ENCODE results near the gene MATN4. TPM values are rescaled to one million over a fixed set of nuclear protein-coding genes. Genes with fewer than 3 reads are reported as not detected.

Gene MATN4
- total and polyA plus RNA-seq, 4 donors = 3.6 to 21.2 (median 11.5) TPM

DNA sequence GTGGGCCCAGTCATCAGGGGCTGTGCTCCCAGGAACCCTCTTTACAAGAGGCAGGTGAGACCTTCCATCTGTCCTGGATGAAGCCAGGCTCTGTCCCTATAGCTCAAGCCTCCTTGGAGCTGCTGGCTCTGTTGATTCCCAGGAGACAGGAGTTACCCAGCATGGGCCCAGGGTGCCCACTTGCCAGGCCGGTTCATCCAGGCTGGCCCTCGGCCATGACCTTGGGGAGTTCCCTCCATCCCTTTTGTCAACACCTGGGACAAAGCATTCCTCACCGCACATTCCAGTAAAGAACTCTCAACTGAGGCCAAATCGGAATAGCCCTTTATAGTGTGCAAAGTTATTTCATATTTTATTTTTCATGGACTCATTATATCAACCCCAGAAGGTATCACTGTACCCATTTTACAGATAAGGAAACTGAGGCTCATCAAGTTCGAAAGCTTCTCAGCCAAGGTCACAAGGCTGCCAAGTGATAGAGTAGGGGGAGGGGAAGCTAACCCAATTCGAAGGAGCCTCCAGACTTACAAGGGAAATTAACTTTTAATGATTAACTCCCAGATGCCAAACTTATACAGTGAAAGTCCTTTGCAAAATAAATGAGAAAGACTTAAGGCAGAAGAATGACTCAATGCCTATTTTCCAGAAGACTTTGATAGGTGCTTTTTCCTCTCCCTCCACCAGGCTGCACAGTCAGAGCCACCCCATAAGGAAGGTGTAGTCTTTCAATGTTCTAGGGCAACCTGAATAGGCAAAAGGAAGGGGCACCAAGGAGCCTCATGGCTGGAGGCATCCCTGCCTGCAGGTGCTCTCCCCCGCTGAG lies 21.6 kb upstream of the MATN4 start:
- Histone ChIP-seq H3K36me3 (ENCODE audit: control insufficient read depth, insufficient read depth, low read length) (no peaks in the 10 kb centered on the region), H3K9me3 (ENCODE audit: control insufficient read depth, insufficient read depth, low read length) (no peaks in the 10 kb centered on the region), H3K27me3 (ENCODE audit: control insufficient read depth, insufficient read depth, low read length) (no peaks in the 10 kb centered on the region), H3K4me1 (ENCODE audit: control insufficient read depth, insufficient read depth, low read length) (no peaks in the 10 kb centered on the region), H3K27ac (ENCODE audit: low read depth, low read length) (no peak overlapping the region), H3K4me3 (ENCODE audit: low read depth, low read length) (no peak overlapping the region)
- 88% methylated on average over 3 of the region's 7 CpGs for WGBS (ENCODE audit: insufficient coverage)
- no peak for DNase-seq (ENCODE audit: low read depth in 4 of 6, low spot score in 6 of 6)

GRCh38 chr20:45328451-45328850 lies 20.4 kb upstream of the MATN4 start:
- Histone ChIP-seq H3K4me1 (ENCODE audit: control insufficient read depth, insufficient read depth, low read length) (no peaks in the 10 kb centered on the region), H3K36me3 (ENCODE audit: control insufficient read depth, insufficient read depth, low read length) (no peaks in the 10 kb centered on the region), H3K9me3 (ENCODE audit: control insufficient read depth, insufficient read depth, low read length) (no peaks in the 10 kb centered on the region), H3K27ac (ENCODE audit: low read depth, low read length) (no peak overlapping the region), H3K4me3 (ENCODE audit: low read depth, low read length) (no peak overlapping the region), H3K27me3 (ENCODE audit: control insufficient read depth, insufficient read depth, low read length) (no peaks in the 10 kb centered on the region)
- no peak for DNase-seq (ENCODE audit: low read depth in 4 of 6, low spot score in 6 of 6)
- WGBS (ENCODE audit: insufficient coverage) = 86% methylated on average over 1 of the region's 4 CpGs

DNA sequence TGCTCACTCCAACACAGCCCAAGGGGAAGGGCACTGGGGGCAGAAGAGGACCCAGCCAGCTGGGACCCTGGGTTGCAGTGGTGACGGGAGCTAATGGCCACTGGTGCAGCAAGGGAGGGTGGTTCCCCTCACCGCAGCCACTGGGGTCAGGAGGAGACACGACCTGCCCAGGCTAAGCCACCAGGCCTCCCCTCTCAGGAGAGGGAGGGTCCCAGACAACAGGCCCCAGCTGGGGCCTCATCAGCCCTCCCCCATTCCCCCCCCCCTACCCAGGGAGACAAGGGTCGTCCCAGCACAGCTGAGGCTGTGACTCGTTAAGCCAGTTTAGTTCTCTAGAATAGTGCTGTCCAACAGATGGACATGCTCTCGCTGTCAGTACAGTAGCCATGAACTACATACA lies 17.3 kb upstream of the MATN4 start:
- WGBS (ENCODE audit: insufficient coverage) = 54% methylated on average over 3 of the region's 6 CpGs
- DNase-seq (ENCODE audit: low read depth in 4 of 6, low spot score in 6 of 6) = no peak
- no peak overlapping the region for H3K4me3 ChIP-seq (ENCODE audit: low read depth, low read length)
- H3K36me3 ChIP-seq (ENCODE audit: control insufficient read depth, insufficient read depth, low read length) = no peaks in the 10 kb centered on the region
- no peaks in the 10 kb centered on the region for H3K4me1 ChIP-seq (ENCODE audit: control insufficient read depth, insufficient read depth, low read length)
- no peaks in the 10 kb centered on the region for H3K9me3 ChIP-seq (ENCODE audit: control insufficient read depth, insufficient read depth, low read length)
- H3K27me3 ChIP-seq (ENCODE audit: control insufficient read depth, insufficient read depth, low read length) = no peaks in the 10 kb centered on the region
- no peak overlapping the region for H3K27ac ChIP-seq (ENCODE audit: low read depth, low read length)

DNA sequence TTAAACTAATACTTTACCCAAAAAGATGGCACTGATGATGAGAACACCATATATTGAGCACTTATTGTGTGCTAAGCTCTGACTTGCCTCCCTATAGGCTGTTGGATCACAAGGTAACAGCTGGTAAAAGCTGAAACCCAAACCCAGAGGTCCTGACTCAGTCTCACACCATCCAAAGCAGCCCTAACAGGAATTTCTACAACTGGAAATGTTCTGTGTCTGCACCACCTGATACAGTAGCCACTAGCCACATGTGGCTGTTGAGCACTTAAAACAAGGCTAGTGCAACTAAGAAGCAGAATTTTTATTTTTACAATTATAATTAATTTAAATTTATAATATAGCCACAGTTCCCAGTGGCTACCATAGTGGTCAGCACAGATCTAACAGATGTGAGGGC lies 15.6 kb upstream of the MATN4 start:
- Histone ChIP-seq H3K9me3 (ENCODE audit: control insufficient read depth, insufficient read depth, low read length) (no peaks in the 10 kb centered on the region), H3K4me3 (ENCODE audit: low read depth, low read length) (no peak overlapping the region), H3K36me3 (ENCODE audit: control insufficient read depth, insufficient read depth, low read length) (no peaks in the 10 kb centered on the region), H3K27me3 (ENCODE audit: control insufficient read depth, insufficient read depth, low read length) (no peaks in the 10 kb centered on the region), H3K27ac (ENCODE audit: low read depth, low read length) (no peak overlapping the region), H3K4me1 (ENCODE audit: control insufficient read depth, insufficient read depth, low read length) (no peaks in the 10 kb centered on the region)
- DNase-seq (ENCODE audit: low read depth in 4 of 6, low spot score in 6 of 6) = no peak

GRCh38 chr20:45322952-45323383 lies 14.9 kb upstream of the MATN4 start:
- no peak for DNase-seq (ENCODE audit: low read depth in 4 of 6, low spot score in 6 of 6)
- Histone ChIP-seq H3K27me3 (ENCODE audit: control insufficient read depth, insufficient read depth, low read length) (peaks cover 5% of the 10 kb centered on the region), H3K4me1 (ENCODE audit: control insufficient read depth, insufficient read depth, low read length) (no peaks in the 10 kb centered on the region), H3K27ac (ENCODE audit: low read depth, low read length) (no peak overlapping the region), H3K36me3 (ENCODE audit: control insufficient read depth, insufficient read depth, low read length) (no peaks in the 10 kb centered on the region), H3K4me3 (ENCODE audit: low read depth, low read length) (no peak overlapping the region), H3K9me3 (ENCODE audit: control insufficient read depth, insufficient read depth, low read length) (no peaks in the 10 kb centered on the region)
- WGBS (ENCODE audit: insufficient coverage) = 66% methylated on average over 6 of the region's 7 CpGs

DNA sequence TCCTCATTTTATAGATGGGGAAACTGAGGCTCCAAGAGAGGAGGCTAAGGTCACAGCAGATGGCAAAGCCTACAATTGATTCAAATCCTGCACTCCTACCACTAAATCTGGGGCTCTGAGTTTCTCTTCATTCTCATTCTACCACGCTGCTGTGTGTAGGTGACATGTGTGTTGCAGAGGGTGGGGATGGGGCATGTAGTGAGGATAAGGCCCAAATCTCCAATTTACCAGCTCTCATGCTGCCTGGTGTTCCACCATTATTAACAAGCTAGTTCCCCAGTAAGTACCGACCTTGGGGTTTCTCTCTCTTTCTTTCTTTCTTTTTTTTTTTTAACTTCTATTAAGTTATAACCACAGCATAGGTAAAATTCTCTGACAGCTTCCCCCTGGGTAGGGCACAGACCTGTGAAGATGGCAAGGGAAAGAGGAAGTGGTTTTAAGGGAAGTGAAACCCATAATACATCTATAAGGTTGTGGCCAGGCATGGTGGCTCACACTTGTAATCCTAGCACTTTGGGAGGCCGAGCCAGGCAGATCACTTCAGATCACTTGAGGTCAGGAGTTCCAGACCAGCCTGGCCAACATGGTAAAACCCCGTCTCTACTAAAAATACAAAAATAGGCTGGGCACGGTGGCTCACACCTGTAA lies 13.0 kb upstream of the MATN4 start:
- Histone ChIP-seq H3K4me1 (ENCODE audit: control insufficient read depth, insufficient read depth, low read length) (peaks cover 4% of the 10 kb centered on the region), H3K9me3 (ENCODE audit: control insufficient read depth, insufficient read depth, low read length) (no peaks in the 10 kb centered on the region), H3K27me3 (ENCODE audit: control insufficient read depth, insufficient read depth, low read length) (peaks cover 24% of the 10 kb centered on the region), H3K27ac (ENCODE audit: low read depth, low read length) (no peak overlapping the region), H3K4me3 (ENCODE audit: low read depth, low read length) (no peak overlapping the region), H3K36me3 (ENCODE audit: control insufficient read depth, insufficient read depth, low read length) (no peaks in the 10 kb centered on the region)
- DNase-seq (ENCODE audit: low read depth in 4 of 6, low spot score in 6 of 6) = no peak
- 77% methylated on average over 3 of the region's 5 CpGs for WGBS (ENCODE audit: insufficient coverage)

DNA sequence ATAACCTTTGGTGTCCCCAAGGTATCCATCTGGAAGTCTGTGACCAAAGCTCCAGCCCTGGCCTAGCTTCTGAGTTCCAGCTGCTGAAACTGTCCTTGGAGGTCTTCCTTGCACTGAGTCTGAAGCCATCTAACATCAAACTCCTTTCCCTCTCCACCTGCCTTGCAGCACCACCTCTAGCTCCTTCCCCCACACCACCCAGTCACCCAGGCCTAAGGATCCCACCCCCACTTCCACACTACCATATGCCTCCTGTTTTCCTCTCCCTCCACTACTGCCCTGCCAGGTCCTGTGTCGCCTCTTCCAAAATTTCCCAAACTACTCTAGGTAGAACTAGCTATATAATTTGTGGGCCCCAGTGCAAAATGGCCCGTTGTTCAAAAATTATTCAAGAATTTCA lies 10.8 kb upstream of the MATN4 start:
- Histone ChIP-seq H3K27me3 (ENCODE audit: control insufficient read depth, insufficient read depth, low read length) (peaks cover 34% of the 10 kb centered on the region), H3K27ac (ENCODE audit: low read depth, low read length) (no peak overlapping the region), H3K4me3 (ENCODE audit: low read depth, low read length) (no peak overlapping the region), H3K36me3 (ENCODE audit: control insufficient read depth, insufficient read depth, low read length) (no peaks in the 10 kb centered on the region), H3K9me3 (ENCODE audit: control insufficient read depth, insufficient read depth, low read length) (no peaks in the 10 kb centered on the region), H3K4me1 (ENCODE audit: control insufficient read depth, insufficient read depth, low read length) (peaks cover 6% of the 10 kb centered on the region)
- no peak for DNase-seq (ENCODE audit: low read depth in 4 of 6, low spot score in 6 of 6)
- WGBS (ENCODE audit: insufficient coverage) = 97% methylated on average over 2 of the region's 2 CpGs

GRCh38 chr20:45318386-45318939 lies 10.4 kb upstream of the MATN4 start:
- DNase-seq (ENCODE audit: low read depth in 4 of 6, low spot score in 6 of 6) = no peak
- 83% methylated on average over 4 of the region's 7 CpGs for WGBS (ENCODE audit: insufficient coverage)
- no peak overlapping the region for H3K4me3 ChIP-seq (ENCODE audit: low read depth, low read length)
- peaks cover 36% of the 10 kb centered on the region for H3K27me3 ChIP-seq (ENCODE audit: control insufficient read depth, insufficient read depth, low read length)
- H3K36me3 ChIP-seq (ENCODE audit: control insufficient read depth, insufficient read depth, low read length) = no peaks in the 10 kb centered on the region
- H3K4me1 ChIP-seq (ENCODE audit: control insufficient read depth, insufficient read depth, low read length) = peaks cover 6% of the 10 kb centered on the region
- no peaks in the 10 kb centered on the region for H3K9me3 ChIP-seq (ENCODE audit: control insufficient read depth, insufficient read depth, low read length)
- no peak overlapping the region for H3K27ac ChIP-seq (ENCODE audit: low read depth, low read length)

GRCh38 chr20:45317826-45318225 lies 9.7 kb upstream of the MATN4 start:
- H3K27ac ChIP-seq (ENCODE audit: low read depth, low read length) = no peak overlapping the region
- H3K4me1 ChIP-seq (ENCODE audit: control insufficient read depth, insufficient read depth, low read length) = peaks cover 6% of the 10 kb centered on the region
- no peaks in the 10 kb centered on the region for H3K36me3 ChIP-seq (ENCODE audit: control insufficient read depth, insufficient read depth, low read length)
- no peak for DNase-seq (ENCODE audit: low read depth in 4 of 6, low spot score in 6 of 6)
- 40% methylated on average over 1 of the region's 3 CpGs for WGBS (ENCODE audit: insufficient coverage)
- peaks cover 36% of the 10 kb centered on the region for H3K27me3 ChIP-seq (ENCODE audit: control insufficient read depth, insufficient read depth, low read length)
- no peaks in the 10 kb centered on the region for H3K9me3 ChIP-seq (ENCODE audit: control insufficient read depth, insufficient read depth, low read length)
- no peak overlapping the region for H3K4me3 ChIP-seq (ENCODE audit: low read depth, low read length)
